Esophagus squamous epithelium (tissue), 4 donors: ENCODE results near the gene OR10AD1.

Source experiments
- POLR2A ChIP-seq, 4 donors: fragments of 450-650 bp; IDR thresholded peaks; one replicate each; pipeline ENCODE4 v1.6.1; 2017; ENCODE audit warnings: antibody characterized with exemption in 4 of 4, mild to moderate bottlenecking in 4 of 4, moderate library complexity in 3 of 4
- TF ChIP-seq, protein P1 (sequence below), 6 experiments: fragments of 450-650 bp in 4 of 6; fragments of 200-600 bp in 2 of 6; sonication (generic) in 2 of 6; IDR thresholded peaks; one replicate each; pipeline ENCODE4 v1.5.1; 2016 to 2019; ENCODE audit warnings: antibody characterized with exemption in 6 of 6, mild to moderate bottlenecking in 4 of 6, moderate library complexity in 4 of 6

DNA sequence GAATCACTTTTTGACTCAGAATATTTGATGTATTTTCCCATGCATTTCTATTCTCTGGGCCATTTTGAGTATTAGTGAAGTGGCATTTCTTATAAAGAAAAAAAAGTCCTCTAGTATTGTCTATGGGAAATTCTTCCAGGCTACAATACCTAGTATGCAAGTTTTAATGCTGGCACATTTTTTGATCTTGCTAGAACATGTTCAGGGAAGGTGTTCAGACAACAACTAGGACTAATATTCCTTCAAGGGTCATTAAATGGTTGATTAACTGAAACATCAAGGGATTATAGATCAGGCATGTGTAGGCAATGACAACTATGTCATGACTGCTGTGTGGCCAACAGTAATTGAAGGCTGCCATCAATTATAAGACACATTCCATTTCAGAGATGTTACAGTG lies 12.0 kb downstream of the OR10AD1 start:
- TF ChIP-seq, protein P1, sequence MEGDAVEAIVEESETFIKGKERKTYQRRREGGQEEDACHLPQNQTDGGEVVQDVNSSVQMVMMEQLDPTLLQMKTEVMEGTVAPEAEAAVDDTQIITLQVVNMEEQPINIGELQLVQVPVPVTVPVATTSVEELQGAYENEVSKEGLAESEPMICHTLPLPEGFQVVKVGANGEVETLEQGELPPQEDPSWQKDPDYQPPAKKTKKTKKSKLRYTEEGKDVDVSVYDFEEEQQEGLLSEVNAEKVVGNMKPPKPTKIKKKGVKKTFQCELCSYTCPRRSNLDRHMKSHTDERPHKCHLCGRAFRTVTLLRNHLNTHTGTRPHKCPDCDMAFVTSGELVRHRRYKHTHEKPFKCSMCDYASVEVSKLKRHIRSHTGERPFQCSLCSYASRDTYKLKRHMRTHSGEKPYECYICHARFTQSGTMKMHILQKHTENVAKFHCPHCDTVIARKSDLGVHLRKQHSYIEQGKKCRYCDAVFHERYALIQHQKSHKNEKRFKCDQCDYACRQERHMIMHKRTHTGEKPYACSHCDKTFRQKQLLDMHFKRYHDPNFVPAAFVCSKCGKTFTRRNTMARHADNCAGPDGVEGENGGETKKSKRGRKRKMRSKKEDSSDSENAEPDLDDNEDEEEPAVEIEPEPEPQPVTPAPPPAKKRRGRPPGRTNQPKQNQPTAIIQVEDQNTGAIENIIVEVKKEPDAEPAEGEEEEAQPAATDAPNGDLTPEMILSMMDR (IDR thresholded peaks at IDR 0.05), result no peak
- no peak for TF ChIP-seq POLR2A (IDR thresholded peaks at IDR 0.05)
